RWPE1 (cell line): Measurements from ENCODE around the gene FAM24B.

Experiments
- CTCF ChIA-PET: fragments of 350-600 bp; sonication (Branson Sonifier 250); formaldehyde crosslinking; extraction: SDS; loops from one replicate; lab custom pipeline; 2021; lab: Yijun Ruan, JAX
- POLR2A ChIA-PET: fragments of 400-600 bp; formaldehyde crosslinking; extraction: SDS; loops from one replicate; lab custom pipeline; 2020; ENCODE audit warnings: antibody characterized with exemption; ENCODE audit not compliant: low non-redundant PET; lab: Yijun Ruan, JAX
- DNase-seq: peaks from one replicate; pipeline ENCODE4 v3.0.0; 2012; ENCODE audit warnings: low spot score
- H3K27ac ChIP-seq: fragments of 450-650 bp; 2 replicates; pipeline ENCODE4 v1.5.1; 2017
- CTCF ChIP-seq: fragments of 450-650 bp; conservative IDR thresholded peaks from 2 replicates; pipeline ENCODE4 v1.5.1; 2017; ENCODE audit warnings: low read depth, mild to moderate bottlenecking

The FAM24B gene

GRCh38 chr10:122856902-122857301 is 22.5 kb downstream of the FAM24B start:
- no peak for DNase-seq
- ChIA-PET CTCF (no interaction called here), POLR2A (no interaction called here)
- TF ChIP-seq CTCF, result no peak
- H3K27ac ChIP-seq, result no peak overlapping the region

- DNase-seq, result no peak
- ChIA-PET POLR2A (no interaction called here), CTCF (interaction anchor here (0.6 kb wide), 1 partner anchor 26 kb away, joined by 3 read pairs; no protein-coding TSS in a partner anchor)
- no peak for TF ChIP-seq CTCF
- no peak overlapping the region for H3K27ac ChIP-seq
Observed at GRCh38 chr10:122855745-122856144, 23.6 kb downstream of the FAM24B start.

- ChIA-PET POLR2A (no interaction called here), CTCF (no interaction called here)
- no peak for TF ChIP-seq CTCF
- DNase-seq, result peak; percentile 86
- H3K27ac ChIP-seq, result no peak overlapping the region
Observed at GRCh38 chr10:122854648-122855047, 24.7 kb downstream of the FAM24B start.

- ChIA-PET CTCF (interaction anchor here (0.6 kb wide), 1 partner anchor 1593 kb away, joined by 3 read pairs; no protein-coding TSS in a partner anchor), POLR2A (no interaction called here)
- H3K27ac ChIP-seq, result no peak overlapping the region
- TF ChIP-seq CTCF, result no peak
- no peak for DNase-seq
Observed at GRCh38 chr10:122853665-122854313, 25.6 kb downstream of the FAM24B start.

- POLR2A ChIA-PET, result no interaction called here
- no peak for TF ChIP-seq CTCF
- H3K27ac ChIP-seq, result no peak overlapping the region
- DNase-seq, result peak; percentile 13
- CTCF ChIA-PET, result no interaction called here
Observed at GRCh38 chr10:122852261-122852660, 27.1 kb downstream of the FAM24B start.

GRCh38 chr10:122850705-122851640 is 28.4 kb downstream of the FAM24B start:
- TF ChIP-seq CTCF, result no peak
- CTCF ChIA-PET, result interaction anchor here (0.5 kb wide), 1 partner anchor 127 kb away, joined by 3 read pairs; no protein-coding TSS in a partner anchor
- POLR2A ChIA-PET, result no interaction called here
- H3K27ac ChIP-seq, result no peak overlapping the region
- no peak for DNase-seq
